H9 (cell line): ENCODE data around the gene PCDH9. TPM values are rescaled to one million over a fixed set of nuclear protein-coding genes. Genes with fewer than 3 reads are reported as not detected.

Source experiments
- DNase-seq: peaks from one replicate; pipeline ENCODE4 v3.0.0-alpha.2; 2017
- H2AFZ ChIP-seq: one replicate; pipeline ENCODE4 v1.6.1; 2013; ENCODE audit warnings: mild to moderate bottlenecking, low read length, control low read depth, moderate library complexity
- H2AK5ac ChIP-seq: 2 replicates; pipeline ENCODE4 v1.6.1; 2013; ENCODE audit warnings: low read length, control low read depth, mixed read lengths; ENCODE audit not compliant: insufficient read length
- H2BK120ac ChIP-seq: one replicate; pipeline ENCODE4 v1.6.1; 2013; ENCODE audit warnings: low read depth, mild to moderate bottlenecking, low read length, control low read depth, inconsistent platforms; ENCODE audit not compliant: poor library complexity, severe bottlenecking
- H2BK12ac ChIP-seq: 2 replicates; pipeline ENCODE4 v1.6.1; 2013; ENCODE audit warnings: low read length, control low read depth, mixed read lengths, low read depth; ENCODE audit not compliant: insufficient read length
- H2BK15ac ChIP-seq: 2 replicates; pipeline ENCODE4 v1.6.1; 2013; ENCODE audit warnings: low read depth, low read length, control low read depth
- H2BK20ac ChIP-seq: one replicate; pipeline ENCODE4 v1.6.1; 2013; ENCODE audit warnings: low read depth, mild to moderate bottlenecking, low read length, control low read depth, inconsistent platforms; ENCODE audit not compliant: poor library complexity, severe bottlenecking
- H2BK5ac ChIP-seq: 2 replicates; pipeline ENCODE4 v1.6.1; 2013; ENCODE audit warnings: low read length, control low read depth, mixed read lengths; ENCODE audit not compliant: insufficient read length
- H3K14ac ChIP-seq: 2 replicates; pipeline ENCODE4 v1.6.1; 2013; ENCODE audit warnings: low read length, control low read depth; ENCODE audit not compliant: insufficient read depth
- H3K18ac ChIP-seq: 2 replicates; pipeline ENCODE4 v1.6.1; 2013; ENCODE audit warnings: low read depth, mild to moderate bottlenecking, mixed read lengths, low read length, control low read depth; ENCODE audit not compliant: insufficient read length
- H3K23ac ChIP-seq: 2 replicates; pipeline ENCODE4 v1.6.1; 2013; ENCODE audit warnings: low read length, control low read depth, mixed read lengths, low read depth; ENCODE audit not compliant: insufficient read length
- H3K23me2 ChIP-seq: 2 replicates; pipeline ENCODE4 v1.6.1; 2013; ENCODE audit warnings: low read depth, mild to moderate bottlenecking, mixed read lengths, low read length, control low read depth; ENCODE audit not compliant: insufficient read length, poor library complexity, severe bottlenecking
- H3K27ac ChIP-seq: 2 replicates; pipeline ENCODE4 v1.5.1; 2013; ENCODE audit warnings: low read length, control low read depth, mixed read lengths, low read depth; ENCODE audit not compliant: insufficient read length
- H3K27me3 ChIP-seq: 2 replicates; pipeline ENCODE4 v1.6.1; 2013; ENCODE audit warnings: low read length, control low read depth, inconsistent platforms; ENCODE audit not compliant: insufficient read depth
- H3K4ac ChIP-seq: 2 replicates; pipeline ENCODE4 v1.6.1; 2013; ENCODE audit warnings: low read depth, mild to moderate bottlenecking, control low read depth, inconsistent platforms, low read length, moderate library complexity
- H3K4me1 ChIP-seq: 2 replicates; pipeline ENCODE4 v1.6.1; 2013; ENCODE audit warnings: low read length, control low read depth, inconsistent platforms; ENCODE audit not compliant: insufficient read depth
- H3K4me2 ChIP-seq: 2 replicates; pipeline ENCODE4 v1.6.1; 2013; ENCODE audit warnings: low read length, control low read depth, mixed read lengths; ENCODE audit not compliant: insufficient read length, insufficient read depth
- H3K56ac ChIP-seq: 2 replicates; pipeline ENCODE4 v1.6.1; 2013; ENCODE audit warnings: low read depth, mild to moderate bottlenecking, mixed read lengths, low read length, control low read depth; ENCODE audit not compliant: insufficient read length
- H3K79me1 ChIP-seq: 2 replicates; pipeline ENCODE4 v1.6.1; 2013; ENCODE audit warnings: low read depth, mild to moderate bottlenecking, moderate library complexity, low read length, control low read depth, inconsistent platforms; ENCODE audit not compliant: insufficient read depth, poor library complexity, severe bottlenecking
- H3K79me2 ChIP-seq: 2 replicates; pipeline ENCODE4 v1.6.1; 2013; ENCODE audit warnings: low read length, control low read depth, inconsistent platforms; ENCODE audit not compliant: insufficient read depth
- H3K9ac ChIP-seq: 2 replicates; pipeline ENCODE4 v1.6.1; 2013; ENCODE audit warnings: low read length, control low read depth, mixed read lengths; ENCODE audit not compliant: insufficient read length; ENCODE audit errors: extremely low read depth
- H3K9me3 ChIP-seq: one replicate; pipeline ENCODE4 v1.6.1; 2013; ENCODE audit warnings: low read depth, low read length, inconsistent platforms; ENCODE audit not compliant: control insufficient read depth
- H3T11ph ChIP-seq: one replicate; pipeline ENCODE4 v1.6.1; 2013; ENCODE audit warnings: mild to moderate bottlenecking, low read length, control low read depth, inconsistent platforms
- H4K20me1 ChIP-seq: one replicate; pipeline ENCODE4 v1.6.1; 2013; ENCODE audit not compliant: control insufficient read depth, insufficient read length, insufficient read depth
- H4K5ac ChIP-seq: 2 replicates; pipeline ENCODE4 v1.6.1; 2013; ENCODE audit warnings: low read depth, mild to moderate bottlenecking, mixed read lengths, low read length, control low read depth; ENCODE audit not compliant: insufficient read length
- H4K8ac ChIP-seq: replicated peaks from 2 replicates; pipeline ENCODE4 v1.6.1; 2013; ENCODE audit warnings: low read length, control low read depth, mixed read lengths, low read depth; ENCODE audit not compliant: insufficient read length
- H4K91ac ChIP-seq: 2 replicates; pipeline ENCODE4 v1.6.1; 2013; ENCODE audit warnings: low read depth, mild to moderate bottlenecking, moderate library complexity, mixed read lengths, low read length, control low read depth; ENCODE audit not compliant: insufficient read length
- H3K27ac Mint-ChIP-seq, 3 experiments: 2 replicates in 2 of 3; 3 replicates in 1 of 3; pipeline ENCODE4 v1.8.0; 2020 to 2021; ENCODE audit warnings: mixed read lengths in 3 of 3, mild to moderate bottlenecking in 1 of 3, moderate library complexity in 1 of 3
- H3K27me3 Mint-ChIP-seq: 2 replicates; pipeline ENCODE4 v1.8.0; 2021; ENCODE audit warnings: low read depth, mild to moderate bottlenecking, moderate library complexity, mixed read lengths
- H3K36me3 Mint-ChIP-seq, 3 experiments: 2 replicates in 2 of 3; 3 replicates in 1 of 3; pipeline ENCODE4 v1.8.0; 2020 to 2021; ENCODE audit warnings: low read depth in 3 of 3, mixed read lengths in 3 of 3; ENCODE audit not compliant: insufficient read depth in 1 of 3
- H3K4me1 Mint-ChIP-seq, 2 experiments: 2 replicates each; pipeline ENCODE4 v1.8.0; 2020; ENCODE audit warnings: mixed read lengths in 2 of 2
- H3K4me3 Mint-ChIP-seq, 2 experiments: 2 replicates in 1 of 2; 3 replicates in 1 of 2; pipeline ENCODE4 v1.8.0; 2020 to 2021; ENCODE audit warnings: mild to moderate bottlenecking in 2 of 2, mixed read lengths in 2 of 2, moderate library complexity in 1 of 2
- H3K9me3 Mint-ChIP-seq, 2 experiments: 2 replicates in 1 of 2; 3 replicates in 1 of 2; pipeline ENCODE4 v1.8.0; 2020; ENCODE audit warnings: mild to moderate bottlenecking in 2 of 2, mixed read lengths in 2 of 2, moderate library complexity in 1 of 2
- WGBS: extraction: QIAGEN DNeasy Blood & Tissue Kit; methylation state at CpG from one replicate; pipeline ENCODE4 v1.1.7; 2013; ENCODE audit warnings: missing lambda C conversion rate, low lambda C conversion rate, mixed read lengths; ENCODE audit not compliant: insufficient read length; ENCODE audit errors: extremely low coverage; 5-methylcytosine and 5-hydroxymethylcytosine counted together
- total RNA-seq: library from RNA; stranded (reverse); gene quantifications from 2 replicates; pipeline ENCODE4 v1.2.1, GENCODE V29; 2021
- TF ChIP-seq, protein P1 (sequence below): fragments of 200-600 bp; sonication (generic); conservative IDR thresholded peaks from 3 replicates; pipeline ENCODE4 v1.8.0; 2021; ENCODE audit warnings: antibody characterized with exemption, mild to moderate bottlenecking

Gene PCDH9
- total RNA-seq, 1 experiment from 2014 or later, result 0.11 TPM

DNA sequence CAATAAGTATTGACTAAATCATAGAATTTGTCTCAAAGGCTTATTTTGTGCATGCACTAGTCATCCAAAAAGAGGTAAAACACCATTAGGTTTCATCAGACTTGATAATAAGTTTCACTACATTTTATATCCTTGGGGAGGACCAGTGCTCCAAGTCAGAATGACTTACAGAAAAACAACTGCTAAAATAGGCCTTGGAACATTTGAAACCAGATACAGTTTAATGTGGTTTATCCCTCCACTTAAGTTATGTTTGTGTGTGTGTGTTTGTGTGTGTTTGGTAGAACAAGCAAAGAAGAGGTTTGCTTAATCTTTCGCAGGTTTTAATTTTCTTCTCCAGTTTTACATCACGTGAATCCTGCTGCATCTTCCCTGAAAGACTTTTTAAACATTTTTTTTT is 570.9 kb downstream of the PCDH9 start:
- Histone ChIP-seq H3K79me2 (no peaks in the 10 kb centered on the region), H3K27ac (no peak overlapping the region), H3K4ac (no peak overlapping the region), H2BK20ac (no peak overlapping the region), H3K23me2 (no peaks in the 10 kb centered on the region), H2BK5ac (no peak overlapping the region), H4K91ac (no peak overlapping the region), H3K9ac (no peak overlapping the region), H2AFZ (no peak overlapping the region), H3K27me3 (no peaks in the 10 kb centered on the region), H2BK15ac (no peak overlapping the region), H4K20me1 (no peaks in the 10 kb centered on the region), H4K5ac (no peak overlapping the region), H3K56ac (no peak overlapping the region), H3K18ac (no peak overlapping the region), H3K4me1 (no peaks in the 10 kb centered on the region; the same call in 1 of the 2 replicates), H3K79me1 (no peaks in the 10 kb centered on the region), H3K14ac (no peak overlapping the region), H4K8ac (no peak overlapping the region), H2BK120ac (no peak overlapping the region), H2AK5ac (no peak overlapping the region), H3K4me2 (no peak overlapping the region), H2BK12ac (no peak overlapping the region), H3K9me3 (no peaks in the 10 kb centered on the region), H3T11ph (no peak overlapping the region), H3K23ac (no peak overlapping the region)
- WGBS, result no CpG with 5 or more reads among the region's 2 CpGs
- Mint-ChIP-seq H3K36me3 (no peaks in the 10 kb centered on the region), H3K4me1 (peaks cover 4 to 5% of the 10 kb centered on the region in 2 experiments; a peak in 3 of 4 replicates), H3K27me3 (no peaks in the 10 kb centered on the region), H3K4me3 (no peak overlapping the region), H3K27ac (no peak overlapping the region), H3K9me3 (no peaks in the 10 kb centered on the region)
- TF ChIP-seq, protein P1, sequence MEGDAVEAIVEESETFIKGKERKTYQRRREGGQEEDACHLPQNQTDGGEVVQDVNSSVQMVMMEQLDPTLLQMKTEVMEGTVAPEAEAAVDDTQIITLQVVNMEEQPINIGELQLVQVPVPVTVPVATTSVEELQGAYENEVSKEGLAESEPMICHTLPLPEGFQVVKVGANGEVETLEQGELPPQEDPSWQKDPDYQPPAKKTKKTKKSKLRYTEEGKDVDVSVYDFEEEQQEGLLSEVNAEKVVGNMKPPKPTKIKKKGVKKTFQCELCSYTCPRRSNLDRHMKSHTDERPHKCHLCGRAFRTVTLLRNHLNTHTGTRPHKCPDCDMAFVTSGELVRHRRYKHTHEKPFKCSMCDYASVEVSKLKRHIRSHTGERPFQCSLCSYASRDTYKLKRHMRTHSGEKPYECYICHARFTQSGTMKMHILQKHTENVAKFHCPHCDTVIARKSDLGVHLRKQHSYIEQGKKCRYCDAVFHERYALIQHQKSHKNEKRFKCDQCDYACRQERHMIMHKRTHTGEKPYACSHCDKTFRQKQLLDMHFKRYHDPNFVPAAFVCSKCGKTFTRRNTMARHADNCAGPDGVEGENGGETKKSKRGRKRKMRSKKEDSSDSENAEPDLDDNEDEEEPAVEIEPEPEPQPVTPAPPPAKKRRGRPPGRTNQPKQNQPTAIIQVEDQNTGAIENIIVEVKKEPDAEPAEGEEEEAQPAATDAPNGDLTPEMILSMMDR, result no peak
- DNase-seq, result no peak
